Breast epithelium (tissue), 3 donors: ENCODE data around the gene LRRC30.

ENCODE experiments used
- POLR2AphosphoS5 ChIP-seq, 3 donors: sonication (generic); formaldehyde crosslinking; IDR thresholded peaks; one replicate each; pipeline ENCODE4 v1.6.1; 2017; ENCODE audit warnings: antibody characterized with exemption in 3 of 3
- TF ChIP-seq, protein P1 (sequence below), 3 donors: fragments of 450-650 bp; IDR thresholded peaks; one replicate each; pipeline ENCODE4 v1.5.1; 2016 to 2017; ENCODE audit warnings: antibody characterized with exemption in 3 of 3, mild to moderate bottlenecking in 3 of 3, moderate library complexity in 3 of 3

- TF ChIP-seq, protein P1, sequence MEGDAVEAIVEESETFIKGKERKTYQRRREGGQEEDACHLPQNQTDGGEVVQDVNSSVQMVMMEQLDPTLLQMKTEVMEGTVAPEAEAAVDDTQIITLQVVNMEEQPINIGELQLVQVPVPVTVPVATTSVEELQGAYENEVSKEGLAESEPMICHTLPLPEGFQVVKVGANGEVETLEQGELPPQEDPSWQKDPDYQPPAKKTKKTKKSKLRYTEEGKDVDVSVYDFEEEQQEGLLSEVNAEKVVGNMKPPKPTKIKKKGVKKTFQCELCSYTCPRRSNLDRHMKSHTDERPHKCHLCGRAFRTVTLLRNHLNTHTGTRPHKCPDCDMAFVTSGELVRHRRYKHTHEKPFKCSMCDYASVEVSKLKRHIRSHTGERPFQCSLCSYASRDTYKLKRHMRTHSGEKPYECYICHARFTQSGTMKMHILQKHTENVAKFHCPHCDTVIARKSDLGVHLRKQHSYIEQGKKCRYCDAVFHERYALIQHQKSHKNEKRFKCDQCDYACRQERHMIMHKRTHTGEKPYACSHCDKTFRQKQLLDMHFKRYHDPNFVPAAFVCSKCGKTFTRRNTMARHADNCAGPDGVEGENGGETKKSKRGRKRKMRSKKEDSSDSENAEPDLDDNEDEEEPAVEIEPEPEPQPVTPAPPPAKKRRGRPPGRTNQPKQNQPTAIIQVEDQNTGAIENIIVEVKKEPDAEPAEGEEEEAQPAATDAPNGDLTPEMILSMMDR (IDR thresholded peaks at IDR 0.05): no peak
- TF ChIP-seq POLR2AphosphoS5 (IDR thresholded peaks at IDR 0.05): no peak
Measured at GRCh38 chr18:7236072-7236471, 5.2 kb downstream of the LRRC30 start.
